BLaER1 treated with 17β-estradiol and CSF1 and Interleukin-3, amounts not matched to agents 10 nM and 100 nM (cell line): Measurements from ENCODE around the gene RELL1.

Experiments used
- H3K27ac ChIP-seq, 11 experiments: shearing (Covaris generic); formaldehyde crosslinking; 2 replicates each; pipeline ENCODE4 v1.8.1; 2022
- H3K27me3 ChIP-seq, 11 experiments: shearing (Covaris generic); formaldehyde crosslinking; 2 replicates each; pipeline ENCODE4 v1.8.1; 2022
- H3K36me3 ChIP-seq, 11 experiments: shearing (Covaris generic); formaldehyde crosslinking; 2 replicates each; pipeline ENCODE4 v1.8.1; 2022
- H3K4me1 ChIP-seq, 10 experiments: shearing (Covaris generic); formaldehyde crosslinking; 2 replicates each; pipeline ENCODE4 v1.8.1; 2022
- H3K4me2 ChIP-seq, 11 experiments: shearing (Covaris generic); formaldehyde crosslinking; 2 replicates each; pipeline ENCODE4 v1.8.1; 2022
- H3K4me3 ChIP-seq, 10 experiments: shearing (Covaris generic); formaldehyde crosslinking; 2 replicates each; pipeline ENCODE4 v1.8.1; 2022
- H3K9ac ChIP-seq, 11 experiments: shearing (Covaris generic); formaldehyde crosslinking; 2 replicates each; pipeline ENCODE4 v1.8.1; 2022
- H3K9me3 ChIP-seq, 11 experiments: shearing (Covaris generic); formaldehyde crosslinking; replicated peaks in 1 of 11; 2 replicates each; pipeline ENCODE4 v1.8.1; 2022
- H4K20me1 ChIP-seq, 11 experiments: shearing (Covaris generic); formaldehyde crosslinking; 2 replicates each; pipeline ENCODE4 v1.8.1; 2022
- Cebpa-rat ChIP-seq, 11 experiments: shearing (Covaris generic); IDR thresholded peaks; 2 replicates each; pipeline ENCODE4 v1.8.1; 2022

Gene RELL1

GRCh38 chr4:37726666-37727065 lies 40.5 kb upstream of the RELL1 start:
- no peak overlapping the region for H3K4me3 ChIP-seq
- H3K4me2 ChIP-seq = no peak overlapping the region
- TF ChIP-seq Cebpa-rat (IDR thresholded peaks at IDR 0.05) = no peak
- H3K36me3 ChIP-seq = no peaks in the 10 kb centered on the region
- H4K20me1 ChIP-seq = no peaks in the 10 kb centered on the region
- H3K9me3 ChIP-seq = no peaks in the 10 kb centered on the region
- no peak overlapping the region for H3K9ac ChIP-seq
- H3K27ac ChIP-seq = no peak overlapping the region
- H3K27me3 ChIP-seq = no peaks in the 10 kb centered on the region
- H3K4me1 ChIP-seq = peaks cover 0 to 32% (median 0%) of the 10 kb centered on the region in 10 experiments; a peak in 5 of 20 replicates

- H3K4me1 ChIP-seq = peaks cover 0 to 32% (median 0%) of the 10 kb centered on the region in 10 experiments; a peak in 5 of 20 replicates
- no peak overlapping the region for H3K9ac ChIP-seq
- no peaks in the 10 kb centered on the region for H3K27me3 ChIP-seq
- no peaks in the 10 kb centered on the region for H3K9me3 ChIP-seq
- no peak for TF ChIP-seq Cebpa-rat (IDR thresholded peaks at IDR 0.05)
- H3K36me3 ChIP-seq = no peaks in the 10 kb centered on the region
- no peak overlapping the region for H3K27ac ChIP-seq
- no peak overlapping the region for H3K4me2 ChIP-seq
- no peaks in the 10 kb centered on the region for H4K20me1 ChIP-seq
- H3K4me3 ChIP-seq = no peak overlapping the region
Observed at GRCh38 chr4:37725718-37726117, 39.5 kb upstream of the RELL1 start.

- Histone ChIP-seq H3K36me3 (no peaks in the 10 kb centered on the region), H3K4me2 (no peak overlapping the region), H3K9ac (no peak overlapping the region), H4K20me1 (no peaks in the 10 kb centered on the region), H3K27me3 (no peaks in the 10 kb centered on the region), H3K4me1 (peaks cover 0 to 9% (median 0%) of the 10 kb centered on the region in 10 experiments; a peak in 5 of 20 replicates), H3K27ac (no peak overlapping the region), H3K4me3 (no peak overlapping the region), H3K9me3 (no peaks in the 10 kb centered on the region)
- TF ChIP-seq Cebpa-rat (IDR thresholded peaks at IDR 0.05) = no peak
Observed at GRCh38 chr4:37723067-37723466, 36.9 kb upstream of the RELL1 start.

GRCh38 chr4:37721995-37722638 lies 35.9 kb upstream of the RELL1 start:
- H3K4me2 ChIP-seq = no peak overlapping the region
- no peaks in the 10 kb centered on the region for H3K36me3 ChIP-seq
- no peaks in the 10 kb centered on the region for H3K27me3 ChIP-seq
- H3K9me3 ChIP-seq = no peaks in the 10 kb centered on the region
- H3K4me1 ChIP-seq = peaks cover 0 to 9% (median 0%) of the 10 kb centered on the region in 10 experiments; a peak in 3 of 20 replicates
- no peak overlapping the region for H3K9ac ChIP-seq
- H3K4me3 ChIP-seq = no peak overlapping the region
- H3K27ac ChIP-seq = no peak overlapping the region
- no peaks in the 10 kb centered on the region for H4K20me1 ChIP-seq
- no peak for TF ChIP-seq Cebpa-rat (IDR thresholded peaks at IDR 0.05)

GRCh38 chr4:37719021-37719420 lies 32.8 kb upstream of the RELL1 start:
- no peaks in the 10 kb centered on the region for H3K27me3 ChIP-seq
- no peak overlapping the region; a peak in 1 of 22 replicates for H3K4me2 ChIP-seq
- H3K27ac ChIP-seq = peak overlapping the region in 1 of 11 experiments; percentile 23; a peak in 1 of 22 replicates
- no peaks in the 10 kb centered on the region for H3K36me3 ChIP-seq
- no peak overlapping the region for H3K9ac ChIP-seq
- no peak for TF ChIP-seq Cebpa-rat (IDR thresholded peaks at IDR 0.05)
- no peaks in the 10 kb centered on the region for H3K9me3 ChIP-seq
- H3K4me3 ChIP-seq = no peak overlapping the region
- peaks cover 0 to 21% (median 9%) of the 10 kb centered on the region in 10 experiments; a peak in 11 of 20 replicates for H3K4me1 ChIP-seq
- no peaks in the 10 kb centered on the region for H4K20me1 ChIP-seq

GRCh38 chr4:37717576-37717975 lies 31.4 kb upstream of the RELL1 start:
- Histone ChIP-seq H3K27ac (no peak overlapping the region), H3K27me3 (no peaks in the 10 kb centered on the region), H3K4me2 (no peak overlapping the region)

GRCh38 chr4:37715889-37716402 lies 29.8 kb upstream of the RELL1 start:
- H3K9me3 ChIP-seq = no peaks in the 10 kb centered on the region
- H3K27me3 ChIP-seq = no peaks in the 10 kb centered on the region
- H4K20me1 ChIP-seq = no peaks in the 10 kb centered on the region
- no peak overlapping the region for H3K4me3 ChIP-seq
- H3K36me3 ChIP-seq = no peaks in the 10 kb centered on the region
- H3K4me2 ChIP-seq = peak overlapping the region in 7 of 11 experiments; percentile 7 to 50 (median 28); a peak in 9 of 22 replicates
- no peak overlapping the region for H3K27ac ChIP-seq
- H3K4me1 ChIP-seq = peaks cover 0 to 21% (median 9%) of the 10 kb centered on the region in 10 experiments; a peak in 11 of 20 replicates
- no peak overlapping the region for H3K9ac ChIP-seq
- no peak for TF ChIP-seq Cebpa-rat (IDR thresholded peaks at IDR 0.05)

More at GRCh38 chr4:37717576-37717975, 31.4 kb upstream of the RELL1 start:
- Histone ChIP-seq H3K36me3 (no peaks in the 10 kb centered on the region), H3K4me1 (peaks cover 0 to 21% (median 9%) of the 10 kb centered on the region in 10 experiments; a peak in 11 of 20 replicates), H3K4me3 (no peak overlapping the region), H3K9ac (no peak overlapping the region), H3K9me3 (no peaks in the 10 kb centered on the region), H4K20me1 (no peaks in the 10 kb centered on the region)
- TF ChIP-seq Cebpa-rat (IDR thresholded peaks at IDR 0.05) = no peak

GRCh38 chr4:37710491-37710890 lies 24.3 kb upstream of the RELL1 start:
- no peak overlapping the region for H3K9ac ChIP-seq
- H3K9me3 ChIP-seq = no peaks in the 10 kb centered on the region; a peak in 1 of 22 replicates
- TF ChIP-seq Cebpa-rat (IDR thresholded peaks at IDR 0.05) = no peak
- no peaks in the 10 kb centered on the region for H3K27me3 ChIP-seq
- H3K4me1 ChIP-seq = peaks cover 0 to 4% (median 2%) of the 10 kb centered on the region in 10 experiments; a peak in 9 of 20 replicates
- no peak overlapping the region for H3K4me3 ChIP-seq
- H3K36me3 ChIP-seq = no peaks in the 10 kb centered on the region
- H3K27ac ChIP-seq = no peak overlapping the region
- H4K20me1 ChIP-seq = no peaks in the 10 kb centered on the region
- H3K4me2 ChIP-seq = no peak overlapping the region

- H3K27ac ChIP-seq = no peak overlapping the region
- no peak for TF ChIP-seq Cebpa-rat (IDR thresholded peaks at IDR 0.05)
- no peaks in the 10 kb centered on the region for H3K27me3 ChIP-seq
- H3K4me3 ChIP-seq = no peak overlapping the region
- H3K4me1 ChIP-seq = no peaks in the 10 kb centered on the region
- H3K36me3 ChIP-seq = no peaks in the 10 kb centered on the region
- no peaks in the 10 kb centered on the region for H4K20me1 ChIP-seq
- no peak overlapping the region for H3K9ac ChIP-seq
- H3K9me3 ChIP-seq = no peaks in the 10 kb centered on the region; a peak in 1 of 22 replicates
- no peak overlapping the region for H3K4me2 ChIP-seq
Observed at GRCh38 chr4:37706032-37706431, 19.9 kb upstream of the RELL1 start.

- H3K36me3 ChIP-seq = no peaks in the 10 kb centered on the region
- no peak overlapping the region for H3K9ac ChIP-seq
- no peaks in the 10 kb centered on the region for H3K27me3 ChIP-seq
- H3K4me2 ChIP-seq = no peak overlapping the region
- H3K9me3 ChIP-seq = no peaks in the 10 kb centered on the region; a peak in 1 of 22 replicates
- no peak overlapping the region for H3K4me3 ChIP-seq
- H4K20me1 ChIP-seq = no peaks in the 10 kb centered on the region
- no peaks in the 10 kb centered on the region for H3K4me1 ChIP-seq
- no peak overlapping the region for H3K27ac ChIP-seq
- no peak for TF ChIP-seq Cebpa-rat (IDR thresholded peaks at IDR 0.05)
Observed at GRCh38 chr4:37705571-37705970, 19.4 kb upstream of the RELL1 start.
